Heart right ventricle (tissue), 16 donors: Measurements from ENCODE around the gene CD2AP. TPM values are rescaled to one million over a fixed set of nuclear protein-coding genes. Genes with fewer than 3 reads are reported as not detected.

Experiments used
- ATAC-seq, 8 donors: fragments of 200-7000 bp; cut with Tn5 transposase; one replicate each; pipeline ENCODE4 v1.9.1; 2020; ENCODE audit warnings: mild to moderate bottlenecking in 8 of 8, moderate library complexity in 8 of 8, moderate number of reproducible peaks in 1 of 8
- DNase-seq, 2 donors: peaks; one replicate each; pipeline ENCODE4 v3.0.0-alpha.2; 2020
- H3K27ac ChIP-seq, 10 donors: fragments of 200-600 bp; sonication (generic) in 2 of 10; one replicate each; pipeline versions ENCODE4 v1.5.0 to v1.8.0; 2020 to 2022; ENCODE audit warnings: mild to moderate bottlenecking in 3 of 10
- H3K27me3 ChIP-seq, 7 donors: fragments of 200-600 bp; one replicate each; pipeline ENCODE4 v1.8.0; 2021 to 2022; ENCODE audit warnings: mild to moderate bottlenecking in 2 of 7
- H3K36me3 ChIP-seq, 9 donors: fragments of 200-600 bp; sonication (generic) in 1 of 9; one replicate each; pipeline versions ENCODE4 v1.5.0 to v1.8.0; 2020 to 2022; ENCODE audit warnings: mild to moderate bottlenecking in 2 of 9
- H3K4me1 ChIP-seq, 9 donors: fragments of 200-600 bp; sonication (generic) in 1 of 9; one replicate each; pipeline versions ENCODE4 v1.5.0 to v1.8.0; 2020 to 2022; ENCODE audit warnings: mild to moderate bottlenecking in 4 of 9
- H3K4me3 ChIP-seq, 10 donors: fragments of 200-600 bp; sonication (generic) in 2 of 10; one replicate each; pipeline versions ENCODE4 v1.5.0 to v1.8.0; 2020 to 2022; ENCODE audit warnings: mild to moderate bottlenecking in 7 of 10, moderate library complexity in 2 of 10
- H3K9me3 ChIP-seq, 11 donors: fragments of 200-600 bp in 10 of 11; sonication (generic) in 2 of 11; one replicate each; pipeline versions ENCODE4 v1.5.0 to v1.8.0; 2013 to 2022; ENCODE audit warnings: mild to moderate bottlenecking in 2 of 11, control low read depth in 1 of 11, moderate library complexity in 1 of 11
- CTCF ChIP-seq, 9 donors: fragments of 200-600 bp; sonication (generic) in 2 of 9; IDR thresholded peaks; one replicate each; pipeline versions ENCODE4 v1.5.0 to v1.8.0; 2021 to 2022; ENCODE audit warnings: antibody characterized with exemption in 9 of 9, mild to moderate bottlenecking in 5 of 9, moderate library complexity in 1 of 9
- WGBS, 2 donors: extraction: QIAGEN DNeasy Blood & Tissue Kit; methylation state at CpG; one replicate each; pipeline ENCODE4 v1.1.7; 2013; ENCODE audit warnings: inconsistent platforms in 1 of 2; 5-methylcytosine and 5-hydroxymethylcytosine counted together
- intact Hi-C, 10 donors: fragments of 100-400 bp; cut with DNase I; formaldehyde crosslinking; loops; one replicate each; pipeline versions ENCODE4 v1.11.1 to v1.14.2; 2022
- polyA plus RNA-seq, 2 donors: library from polyadenylated mRNA; stranded (reverse); fragments of 200-250 nt; gene quantifications; one replicate each; pipeline ENCODE4 v1.2.3, GENCODE V29; 2013
- total RNA-seq, 10 donors: library from RNA; stranded (reverse); fragmentation: NEBNext Ultra II Directional in 3 of 10; extraction: Animal tissue kit (Norgen Biotek cat#: 25700) in 3 of 10; gene quantifications; one replicate each; pipeline versions ENCODE4 v1.2.1 to v1.2.4, GENCODE V29; 2021 to 2023
- donor health status: Arrhythmogenic right ventricular cardiomyopathy.
- donor health status: ischemic (EF 13 %, LVEDD 7.1; RV severe dilation, severe dysfunction).
- donor health status: healthy with polysubstance abuse.
- donor health status: DM: no; HTN: yes; CAD: no.
- donor health status: DM: no; HTN: no; CAD: no.
- donor health status: ischemic (EF 25% LVEDD 6.9; RV normal size, moderate dysfunction).
- donor health status: ischemic (EF 25% LVEDD 5.7; RV mildly dilated, moderate dysfunction).
- donor health status: healthy.
- donor health status: DM: yes; HTN: yes; CAD: no.
- donor health status: Ischemic cardiomyopathy.
- donor health status: ischemic (EF 35%, LVEDD 5.7; RV mildly dilated, moderate dysfunction).
- donor health status: nonischemic (EF 11% LVEDD 7.7; RV severe dilation, severe dysfunction).
- donor health status: DM: yes; HTN: yes; CAD: no.
- donor health status: PGD.
- donor health status: ischemic (EF 29% LVEDD 5.4; RV normal size, mild dysfunction).
- donor health status: nonischemic (EF 23%, LVEDD 6.1; RV moderate dilation, normal function).

CD2AP gene
- total and polyA plus RNA-seq, 12 donors = 5.8 to 15.6 (median 10.8) TPM

- Histone ChIP-seq H3K9me3 (no peaks in the 10 kb centered on the region), H3K36me3 (no peaks in the 10 kb centered on the region), H3K27me3 (no peaks in the 10 kb centered on the region), H3K27ac (no peak overlapping the region), H3K4me1 (peaks cover 0 to 44% (median 15%) of the 10 kb centered on the region in 9 donors), H3K4me3 (no peak overlapping the region)
- no peak for DNase-seq
- no peak for TF ChIP-seq CTCF (IDR thresholded peaks at IDR 0.05)
- WGBS, 2 donors = 98 to 99% methylated on average over 2 of the region's 2 CpGs
- no peak for ATAC-seq
- intact Hi-C loops = no loop called here
Observed at GRCh38 chr6:47492355-47492754, 14.8 kb downstream of the CD2AP start.

GRCh38 chr6:47495207-47495606 lies 17.6 kb downstream of the CD2AP start:
- Histone ChIP-seq H3K27ac (no peak overlapping the region), H3K4me1 (peaks cover 0 to 64% (median 22%) of the 10 kb centered on the region in 9 donors), H3K27me3 (no peaks in the 10 kb centered on the region), H3K4me3 (no peak overlapping the region), H3K9me3 (peaks cover 0 to 8% (median 0%) of the 10 kb centered on the region in 11 donors), H3K36me3 (no peaks in the 10 kb centered on the region)
- no peak for ATAC-seq
- 97% methylated on average over 8 of the region's 8 CpGs for WGBS, 2 donors
- DNase-seq = no peak
- intact Hi-C loops = no loop called here
- no peak for TF ChIP-seq CTCF (IDR thresholded peaks at IDR 0.05)

GRCh38 chr6:47495954-47496545 lies 18.5 kb downstream of the CD2AP start:
- Histone ChIP-seq H3K4me1 (peaks cover 0 to 67% (median 24%) of the 10 kb centered on the region in 9 donors), H3K27me3 (no peaks in the 10 kb centered on the region), H3K27ac (no peak overlapping the region), H3K4me3 (no peak overlapping the region), H3K36me3 (no peaks in the 10 kb centered on the region), H3K9me3 (peaks cover 0 to 8% (median 0%) of the 10 kb centered on the region in 11 donors)
- no peak for DNase-seq
- no peak for TF ChIP-seq CTCF (IDR thresholded peaks at IDR 0.05)
- ATAC-seq = no peak
- 38 to 46% methylated on average over 2 of the region's 2 CpGs for WGBS, 2 donors
- intact Hi-C loops = no loop called here

- no peak for ATAC-seq
- H3K4me1 ChIP-seq = peaks cover 0 to 77% (median 34%) of the 10 kb centered on the region in 9 donors
- 77% methylated on average over 8 of the region's 8 CpGs for WGBS, 2 donors
Observed at GRCh38 chr6:47496935-47497579, 19.5 kb downstream of the CD2AP start.

More at GRCh38 chr6:47496935-47497579, 19.5 kb downstream of the CD2AP start:
- Histone ChIP-seq H3K27ac (no peak overlapping the region), H3K4me3 (no peak overlapping the region), H3K36me3 (no peaks in the 10 kb centered on the region), H3K27me3 (no peaks in the 10 kb centered on the region), H3K9me3 (peaks cover 0 to 8% (median 0%) of the 10 kb centered on the region in 11 donors)
- intact Hi-C loops = no loop called here
- DNase-seq = no peak
- no peak for TF ChIP-seq CTCF (IDR thresholded peaks at IDR 0.05)
